ENCODE measurements around the gene RMRP.

DNA sequence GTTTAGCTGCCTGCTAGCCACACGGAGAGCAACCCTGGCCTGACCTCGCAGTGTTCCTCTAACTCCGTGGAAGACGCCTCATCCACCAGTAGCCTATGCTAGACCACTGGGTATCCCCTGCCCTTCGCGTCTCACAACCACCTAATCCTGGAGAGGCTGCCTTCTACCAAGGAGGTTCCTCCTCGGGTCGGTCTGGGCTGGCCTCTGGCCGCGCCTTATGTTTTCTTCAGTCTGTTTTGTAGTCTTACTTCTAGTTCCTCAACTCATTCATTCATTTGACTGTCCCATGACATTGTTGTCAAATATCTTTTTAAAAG, 33.5 kb upstream of the RMRP start:
- TF ChIP-seq GATA3 (IDR thresholded peaks at IDR 0.05; ENCODE audit: low read depth, low read length): no peak
- no peak for TF ChIP-seq GATA2 (IDR thresholded peaks at IDR 0.05; ENCODE audit: low read depth, low read length)
